MM.1S (cell line): ENCODE measurements around the gene STK32B.

Source experiments
- DNase-seq: peaks from one replicate; pipeline ENCODE4 v3.0.0-alpha.2; 2015
- H2AFZ ChIP-seq: fragments of 300-600 bp; sonication (generic); 2 replicates; pipeline ENCODE4 v1.6.0; 2016; ENCODE audit warnings: antibody characterized with exemption, low read length
- H3F3A ChIP-seq: fragments of 300-600 bp; sonication (generic); 2 replicates; pipeline ENCODE4 v1.6.1; 2016; ENCODE audit warnings: mild to moderate bottlenecking, antibody characterized with exemption, low read length, moderate library complexity, mixed read lengths; ENCODE audit not compliant: insufficient read depth
- H3K27ac ChIP-seq: fragments of 300-600 bp; sonication (generic); 2 replicates; pipeline ENCODE4 v1.5.1; 2016; ENCODE audit warnings: mild to moderate bottlenecking, low read length
- H3K27me3 ChIP-seq: fragments of 300-600 bp; sonication (generic); replicated peaks from 2 replicates; pipeline ENCODE4 v1.6.0; 2016; ENCODE audit warnings: low read length; ENCODE audit not compliant: insufficient read depth
- H3K36me3 ChIP-seq: fragments of 300-600 bp; sonication (generic); replicated peaks from 2 replicates; pipeline ENCODE4 v1.6.1; 2016; ENCODE audit warnings: mild to moderate bottlenecking, low read length, mixed read lengths; ENCODE audit not compliant: insufficient read depth
- H3K4me1 ChIP-seq: fragments of 300-600 bp; sonication (generic); 2 replicates; pipeline ENCODE4 v1.6.1; 2016; ENCODE audit warnings: low read length, mixed read lengths
- H3K4me2 ChIP-seq: fragments of 300-600 bp; sonication (generic); 2 replicates; pipeline ENCODE4 v1.6.0; 2016; ENCODE audit warnings: low read depth, low read length
- H3K4me3 ChIP-seq: fragments of 300-600 bp; sonication (generic); 2 replicates; pipeline ENCODE4 v1.5.1; 2016; ENCODE audit warnings: low read length, mixed read lengths
- H3K79me2 ChIP-seq: fragments of 300-600 bp; sonication (generic); 2 replicates; pipeline ENCODE4 v1.6.1; 2016; ENCODE audit warnings: mixed run types, low read length, mixed read lengths
- H3K9ac ChIP-seq: fragments of 300-600 bp; sonication (generic); 2 replicates; pipeline ENCODE4 v1.6.1; 2016; ENCODE audit warnings: low read length, mixed read lengths
- H3K9me2 ChIP-seq: fragments of 300-600 bp; sonication (generic); replicated peaks from 2 replicates; pipeline ENCODE4 v1.6.1; 2016; ENCODE audit warnings: mild to moderate bottlenecking, low read length, mixed read lengths; ENCODE audit not compliant: insufficient read depth
- H3K9me3 ChIP-seq: fragments of 300-600 bp; sonication (generic); replicated peaks from 2 replicates; pipeline ENCODE4 v1.6.1; 2016; ENCODE audit warnings: mild to moderate bottlenecking, low read length, mixed read lengths; ENCODE audit not compliant: insufficient read depth
- H4K20me1 ChIP-seq: fragments of 300-600 bp; sonication (generic); 2 replicates; pipeline ENCODE4 v1.6.1; 2016; ENCODE audit warnings: mild to moderate bottlenecking, low read length, moderate library complexity, mixed read lengths; ENCODE audit not compliant: insufficient read depth
- CTCF ChIP-seq: fragments of 300-600 bp; sonication (generic); IDR thresholded peaks from 2 replicates; pipeline ENCODE4 v1.5.1; 2016; ENCODE audit warnings: antibody characterized with exemption, low read length, mixed read lengths
- EZH2 ChIP-seq: fragments of 300-600 bp; sonication (generic); optimal IDR thresholded peaks from 2 replicates; pipeline ENCODE3; 2017; ENCODE audit warnings: low read depth, mild to moderate bottlenecking, antibody characterized with exemption, low read length, mixed read lengths
- EZH2phosphoT487 ChIP-seq: fragments of 300-600 bp; sonication (generic); IDR thresholded peaks from 2 replicates; pipeline ENCODE4 v1.6.1; 2018; ENCODE audit warnings: antibody characterized with exemption, low read length

The STK32B gene

GRCh38 chr4:5500165-5500564, 448.9 kb downstream of the STK32B start:
- Histone ChIP-seq H3K4me1 (no peaks in the 10 kb centered on the region), H3K9ac (no peak overlapping the region), H3K4me3 (no peak overlapping the region), H3K9me3 (no peaks in the 10 kb centered on the region), H3K9me2 (no peaks in the 10 kb centered on the region), H3K79me2 (no peaks in the 10 kb centered on the region), H3K4me2 (no peak overlapping the region), H3K36me3 (no peaks in the 10 kb centered on the region), H3K27ac (no peak overlapping the region), H3F3A (no peaks in the 10 kb centered on the region), H4K20me1 (no peaks in the 10 kb centered on the region), H2AFZ (no peak overlapping the region), H3K27me3 (no peaks in the 10 kb centered on the region)
- DNase-seq: no peak
- TF ChIP-seq EZH2phosphoT487 (no peak), EZH2 (no peak), CTCF (no peak)

GRCh38 chr4:5503336-5503936, 452.2 kb downstream of the STK32B start:
- Histone ChIP-seq H3K36me3 (no peaks in the 10 kb centered on the region), H3K27me3 (no peaks in the 10 kb centered on the region), H3K4me3 (no peak overlapping the region), H3F3A (no peaks in the 10 kb centered on the region), H4K20me1 (no peaks in the 10 kb centered on the region), H3K9ac (no peak overlapping the region), H3K27ac (no peak overlapping the region), H3K9me3 (no peaks in the 10 kb centered on the region), H3K4me1 (no peaks in the 10 kb centered on the region), H3K4me2 (no peak overlapping the region), H3K79me2 (no peaks in the 10 kb centered on the region), H2AFZ (no peak overlapping the region), H3K9me2 (no peaks in the 10 kb centered on the region)
- DNase-seq: no peak
- no peak for TF ChIP-seq CTCF
- TF ChIP-seq EZH2phosphoT487: no peak
- no peak for TF ChIP-seq EZH2

- no peak overlapping the region for H3K4me3 ChIP-seq
- H3K9ac ChIP-seq: no peak overlapping the region
- H3K27me3 ChIP-seq: no peaks in the 10 kb centered on the region
- no peak overlapping the region for H3K4me2 ChIP-seq
- TF ChIP-seq EZH2phosphoT487 (no peak), EZH2 (no peak), CTCF (no peak)
- H3K27ac ChIP-seq: no peak overlapping the region
- no peaks in the 10 kb centered on the region for H3K79me2 ChIP-seq
- H3K36me3 ChIP-seq: no peaks in the 10 kb centered on the region
- no peaks in the 10 kb centered on the region for H3K9me3 ChIP-seq
- H3K9me2 ChIP-seq: no peaks in the 10 kb centered on the region
- H4K20me1 ChIP-seq: no peaks in the 10 kb centered on the region
- no peak for DNase-seq
- H2AFZ ChIP-seq: no peak overlapping the region
- no peaks in the 10 kb centered on the region for H3K4me1 ChIP-seq
- no peaks in the 10 kb centered on the region for H3F3A ChIP-seq
Observed at GRCh38 chr4:5504486-5504885, 453.2 kb downstream of the STK32B start.
